AG10803 (cell line): Measurements from ENCODE around the gene TERT.
"Not testable (repeated sequence)": the region's sequence is repeated elsewhere in the genome, so short reads cannot be mapped to it uniquely, and the experiment has no call there.

Experiments
- DNase-seq: peaks from one replicate; pipeline ENCODE4 v3.0.0; 2010; ENCODE audit warnings: low read depth
- H3K4me3 ChIP-seq: 2 replicates; pipeline ENCODE4 v1.5.1; 2011; ENCODE audit warnings: mild to moderate bottlenecking, low read length, control low read depth
- TF ChIP-seq, protein P1 (sequence below): conservative IDR thresholded peaks from 2 replicates; pipeline ENCODE4 v1.5.1; 2011; ENCODE audit warnings: mild to moderate bottlenecking, low read length, control low read depth, inconsistent platforms

TERT gene

DNA sequence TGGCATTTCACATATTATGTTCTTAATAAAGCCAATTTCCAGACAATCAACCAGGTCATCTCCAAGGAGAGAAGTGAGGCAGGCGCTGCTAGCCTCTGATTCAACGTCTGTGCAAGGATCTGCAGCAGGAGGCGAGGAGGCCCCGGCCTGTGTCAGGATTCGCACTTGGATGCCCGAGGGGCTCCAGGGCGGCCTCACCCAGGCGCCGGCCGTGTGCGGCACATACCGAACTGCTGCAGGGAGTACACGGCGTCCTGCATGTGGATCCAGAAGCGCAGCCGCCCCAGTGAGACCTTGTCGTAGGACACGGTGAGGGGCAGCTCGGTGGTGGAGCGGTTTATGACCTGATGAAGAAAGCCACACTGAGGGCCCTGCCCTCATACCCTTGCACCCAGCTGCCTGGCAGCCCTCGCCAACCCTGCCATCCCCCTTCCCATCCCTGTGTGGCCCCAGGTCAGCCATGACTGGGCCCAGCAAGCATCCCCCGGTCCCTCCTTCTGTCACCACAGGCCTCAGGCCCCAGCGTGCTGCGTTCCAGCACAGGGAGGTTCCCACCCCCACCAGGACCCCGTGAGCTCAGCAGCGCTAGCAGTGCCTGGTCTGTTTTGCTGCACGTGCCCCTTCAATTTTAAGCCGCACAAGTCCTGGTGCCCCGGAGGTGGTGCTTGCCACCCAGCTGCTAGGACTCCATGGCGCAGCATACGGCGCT lies 40.1 kb upstream of the TERT start:
- no peak for DNase-seq
- no peak overlapping the region for H3K4me3 ChIP-seq
- TF ChIP-seq, protein P1, sequence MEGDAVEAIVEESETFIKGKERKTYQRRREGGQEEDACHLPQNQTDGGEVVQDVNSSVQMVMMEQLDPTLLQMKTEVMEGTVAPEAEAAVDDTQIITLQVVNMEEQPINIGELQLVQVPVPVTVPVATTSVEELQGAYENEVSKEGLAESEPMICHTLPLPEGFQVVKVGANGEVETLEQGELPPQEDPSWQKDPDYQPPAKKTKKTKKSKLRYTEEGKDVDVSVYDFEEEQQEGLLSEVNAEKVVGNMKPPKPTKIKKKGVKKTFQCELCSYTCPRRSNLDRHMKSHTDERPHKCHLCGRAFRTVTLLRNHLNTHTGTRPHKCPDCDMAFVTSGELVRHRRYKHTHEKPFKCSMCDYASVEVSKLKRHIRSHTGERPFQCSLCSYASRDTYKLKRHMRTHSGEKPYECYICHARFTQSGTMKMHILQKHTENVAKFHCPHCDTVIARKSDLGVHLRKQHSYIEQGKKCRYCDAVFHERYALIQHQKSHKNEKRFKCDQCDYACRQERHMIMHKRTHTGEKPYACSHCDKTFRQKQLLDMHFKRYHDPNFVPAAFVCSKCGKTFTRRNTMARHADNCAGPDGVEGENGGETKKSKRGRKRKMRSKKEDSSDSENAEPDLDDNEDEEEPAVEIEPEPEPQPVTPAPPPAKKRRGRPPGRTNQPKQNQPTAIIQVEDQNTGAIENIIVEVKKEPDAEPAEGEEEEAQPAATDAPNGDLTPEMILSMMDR, result no peak

DNA sequence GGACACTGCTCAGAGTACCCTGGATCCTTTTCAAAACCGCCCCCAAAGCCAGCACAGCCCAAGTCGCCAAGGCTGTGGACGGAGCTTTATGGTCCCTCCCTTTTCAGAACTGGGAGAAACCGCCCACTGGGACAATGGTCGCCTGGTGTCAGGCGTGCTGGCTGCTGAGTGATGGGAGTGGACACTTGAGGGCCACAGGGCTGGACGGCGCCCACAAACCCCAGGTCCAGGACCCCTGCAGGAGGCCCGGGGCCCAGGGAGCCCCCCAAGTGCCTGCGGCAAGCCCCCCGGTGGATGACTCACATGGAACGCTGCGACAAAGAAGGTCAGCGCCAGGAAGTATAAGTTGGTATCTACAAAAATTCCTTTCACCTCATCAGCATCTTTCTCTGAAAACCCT lies 39.1 kb upstream of the TERT start:
- H3K4me3 ChIP-seq, result no peak overlapping the region
- TF ChIP-seq, protein P1, result no peak
- DNase-seq, result no peak

DNA sequence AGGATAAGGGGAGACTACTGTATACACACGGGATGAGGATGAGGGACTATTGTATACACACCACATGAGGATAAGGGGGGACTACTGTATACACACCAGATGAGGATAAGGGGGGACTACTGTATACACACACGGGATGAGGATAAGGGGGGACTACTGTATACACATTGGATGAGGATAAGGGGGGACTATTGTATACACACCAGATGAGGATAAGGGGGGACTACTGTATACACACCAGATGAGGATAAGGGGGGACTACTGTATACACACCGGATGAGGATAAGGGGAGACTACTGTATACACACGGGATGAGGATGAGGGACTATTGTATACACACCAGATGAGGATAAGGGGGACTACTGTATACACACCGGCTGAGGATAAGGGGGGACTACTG lies 38.4 kb upstream of the TERT start:
- DNase-seq, result not testable (repeated sequence)

DNA sequence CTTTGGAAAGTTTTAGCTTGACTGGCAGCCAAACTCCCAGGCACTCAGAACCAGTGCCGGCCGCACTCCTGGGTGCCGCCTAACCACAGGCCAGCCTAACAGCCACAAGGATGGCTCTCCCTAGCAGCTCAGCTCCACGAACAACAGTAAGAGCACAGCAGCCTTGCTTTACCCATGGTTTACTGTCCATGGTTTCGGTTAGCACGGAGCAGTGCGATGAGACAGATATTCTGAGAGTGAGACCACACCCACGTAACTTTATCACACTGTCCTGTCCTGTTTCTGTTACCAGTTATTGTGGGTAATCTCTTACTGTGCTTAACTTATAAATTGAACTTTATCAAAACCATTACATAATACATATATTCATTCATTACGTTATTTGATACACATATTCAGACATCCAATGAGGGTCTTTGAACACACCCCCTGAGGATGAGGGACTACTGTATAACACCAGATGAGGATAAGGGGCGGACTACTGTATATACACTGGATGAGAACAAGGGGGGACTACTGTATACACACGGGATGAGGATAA lies 37.7 kb upstream of the TERT start:
- no peak overlapping the region for H3K4me3 ChIP-seq
- no peak for DNase-seq
- TF ChIP-seq, protein P1, result no peak

More for the DNA sequence above, 38.4 kb upstream of the TERT start:
- H3K4me3 ChIP-seq, result not testable (repeated sequence)

DNA sequence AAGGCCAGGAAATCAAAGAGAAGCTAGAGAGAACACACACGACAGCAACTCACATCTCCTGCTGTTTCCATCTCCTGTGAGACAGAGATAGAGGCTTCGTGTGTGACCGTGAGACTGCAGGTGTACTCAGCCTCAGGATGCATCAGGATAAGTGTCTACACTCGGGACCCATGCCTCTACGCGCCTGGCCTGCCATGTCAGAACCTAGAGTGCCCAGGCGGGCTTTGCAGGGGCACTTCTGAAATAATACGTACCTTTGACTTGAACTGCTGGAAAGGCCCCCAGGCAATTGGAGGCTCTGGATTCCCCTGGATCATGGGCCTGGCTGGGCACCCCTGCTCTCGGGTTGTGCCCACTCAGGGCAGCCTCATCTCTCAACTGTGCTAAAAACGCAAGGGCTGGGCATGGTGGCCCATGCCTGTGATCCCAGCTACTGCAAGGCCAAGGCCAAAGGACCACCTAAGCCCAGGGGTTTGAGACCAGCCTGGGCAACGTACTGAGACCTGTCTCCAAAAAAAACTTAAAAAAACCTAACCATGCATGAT lies 37.1 kb upstream of the TERT start:
- TF ChIP-seq, protein P1, result no peak
- no peak for DNase-seq
- H3K4me3 ChIP-seq, result no peak overlapping the region

DNA sequence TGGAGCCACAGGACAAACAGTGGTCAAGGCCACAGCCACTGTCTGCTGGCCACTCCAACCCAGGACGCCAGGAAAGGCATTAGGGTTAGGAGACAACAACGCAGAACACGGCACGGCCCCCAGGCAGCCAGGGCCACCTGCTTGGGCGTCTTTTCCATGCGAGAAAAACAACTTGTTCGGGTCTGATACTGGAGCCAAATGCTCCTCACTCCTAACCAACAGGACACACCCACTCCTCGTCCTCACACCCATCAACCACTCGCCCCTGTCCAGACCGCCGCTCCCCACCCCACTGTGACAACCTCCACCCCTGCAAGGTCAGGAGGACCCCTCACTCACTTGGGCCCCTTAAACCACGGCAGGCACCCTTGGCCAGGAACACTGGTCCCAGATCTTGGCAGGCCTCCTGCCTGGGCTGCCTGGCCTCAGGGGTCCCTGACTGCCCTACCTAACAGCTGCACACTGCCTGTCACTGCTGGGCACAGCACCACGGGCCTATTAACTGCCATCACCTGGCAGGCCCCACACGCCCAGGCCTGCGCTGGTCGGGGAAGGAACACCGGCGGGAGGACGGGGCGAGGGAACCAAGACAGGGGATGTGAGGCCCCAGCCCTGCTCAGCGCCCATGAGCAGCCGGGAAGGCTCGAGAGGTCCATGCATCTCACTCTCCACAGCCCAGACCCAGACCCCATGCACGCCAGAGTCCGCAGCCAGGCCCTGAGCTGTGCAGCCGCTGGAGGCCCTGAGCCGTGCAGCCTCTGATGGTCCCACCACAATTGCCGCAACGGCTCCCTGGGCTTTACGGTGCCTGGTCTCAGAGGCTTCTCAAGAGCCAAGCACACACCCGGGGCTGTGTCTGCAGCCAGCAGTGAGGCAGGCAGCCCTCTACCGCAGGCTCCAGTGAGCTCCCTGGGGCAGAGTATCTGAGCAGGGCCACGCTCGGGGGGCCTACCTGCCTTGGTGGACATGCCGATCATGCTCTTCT lies 36.3 kb upstream of the TERT start:
- no peak overlapping the region for H3K4me3 ChIP-seq
- TF ChIP-seq, protein P1, result no peak
- DNase-seq, result no peak

DNA sequence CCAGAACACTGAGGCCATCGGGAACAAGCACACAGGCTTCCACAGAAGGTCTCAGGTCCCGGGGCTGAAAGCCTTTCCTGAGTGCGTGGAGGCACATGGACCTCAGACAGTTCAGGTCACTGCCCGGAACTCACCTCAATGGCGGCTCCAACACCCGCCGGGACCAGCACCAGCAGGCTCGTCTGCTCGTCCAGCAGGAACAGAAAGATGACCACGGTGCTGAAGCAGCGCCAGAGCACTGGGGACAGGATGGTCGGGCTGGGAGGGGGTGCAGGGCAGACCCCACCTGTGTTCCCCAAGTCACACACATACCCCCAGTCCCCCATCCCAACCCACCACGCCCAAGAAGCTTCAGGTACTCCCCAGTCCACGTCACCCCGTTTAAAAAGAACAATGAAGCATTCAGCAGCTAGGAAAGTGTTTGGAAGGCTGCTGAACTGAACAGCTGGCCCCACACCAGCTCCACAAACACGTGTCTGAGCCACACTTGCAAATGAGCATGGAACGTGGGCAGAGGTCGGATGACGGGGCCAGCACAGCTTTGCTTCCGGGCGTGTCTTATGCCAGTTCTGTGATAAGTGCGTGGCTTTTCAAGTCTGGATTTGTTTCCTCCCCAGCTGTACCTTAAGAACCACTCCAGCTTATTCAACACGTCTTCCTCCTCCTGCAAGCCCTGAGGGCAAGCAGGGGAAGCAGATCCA lies 35.4 kb upstream of the TERT start:
- TF ChIP-seq, protein P1, result no peak
- no peak for DNase-seq

More for the DNA sequence above, 35.4 kb upstream of the TERT start:
- no peak overlapping the region for H3K4me3 ChIP-seq
